ENCODE data around the gene PTDSS2. TPM values are rescaled to one million over a fixed set of nuclear protein-coding genes. Genes with fewer than 3 reads are reported as not detected.
A peak's percentile ranks its signal among the peaks of the same experiment; 100 is the strongest.

Gene PTDSS2
- total and polyA plus RNA-seq, 3 experiments from 2014 or later: 11.5 to 28.4 (median 26.2) TPM

- peak overlapping the region in 1 of 8 donors; percentile 33 for H3K27ac Mint-ChIP-seq
- H3K27me3 Mint-ChIP-seq: peaks cover 0 to 2% of the 10 kb centered on the region in 2 donors
- ChIA-PET CTCF (interaction anchor here (1.2 to 10.4 kb wide), 3 partner anchors 26 to 193 kb away, joined by 3 to 158 read pairs (median 5); no protein-coding TSS in a partner anchor), POLR2A (interaction anchor here (1.3 to 2.4 kb wide), 2 partner anchors 14 to 37 kb away, joined by 3 to 6 read pairs; no protein-coding TSS in a partner anchor)
- Histone ChIP-seq H3K4me1 (ENCODE audit: insufficient read depth, low read length) (peaks cover 29% of the 10 kb centered on the region), H3K27ac (ENCODE audit: low read depth, low read length) (no peak overlapping the region), H3K9me3 (ENCODE audit: low read length) (no peaks in the 10 kb centered on the region), H3K27me3 (ENCODE audit: insufficient read depth, low read length, poor library complexity, severe bottlenecking) (no peaks in the 10 kb centered on the region), H3K4me3 (ENCODE audit: low read length) (no peak overlapping the region), H3K36me3 (ENCODE audit: insufficient read depth, low read length) (no peaks in the 10 kb centered on the region)
- no peaks in the 10 kb centered on the region for H3K9me3 Mint-ChIP-seq
- DNase-seq: no peak
- H3K4me1 Mint-ChIP-seq: peaks cover 21 to 38% (median 22%) of the 10 kb centered on the region in 3 donors
- no peaks in the 10 kb centered on the region for H3K36me3 Mint-ChIP-seq
- peak overlapping the region in 1 of 7 donors; percentile 32 for H3K4me3 Mint-ChIP-seq
These were observed 6.4 kb upstream of the PTDSS2 start for GRCh38 chr11:443542-444199.

GRCh38 chr11:444396-445144 lies 5.5 kb upstream of the PTDSS2 start:
- Histone ChIP-seq H3K27ac (ENCODE audit: low read depth, low read length) (no peak overlapping the region), H3K4me1 (ENCODE audit: insufficient read depth, low read length) (peaks cover 31% of the 10 kb centered on the region), H3K9me3 (ENCODE audit: low read length) (no peaks in the 10 kb centered on the region), H3K4me3 (ENCODE audit: low read length) (no peak overlapping the region), H3K27me3 (ENCODE audit: insufficient read depth, low read length, poor library complexity, severe bottlenecking) (no peaks in the 10 kb centered on the region), H3K36me3 (ENCODE audit: insufficient read depth, low read length) (no peaks in the 10 kb centered on the region)
- Mint-ChIP-seq H3K4me1 (peaks cover 18 to 38% (median 25%) of the 10 kb centered on the region in 3 donors), H3K9me3 (no peaks in the 10 kb centered on the region), H3K36me3 (no peaks in the 10 kb centered on the region), H3K4me3 (peak overlapping the region in 3 of 7 donors; percentile 32 to 66 (median 45)), H3K27me3 (peaks cover 0 to 2% of the 10 kb centered on the region in 2 donors), H3K27ac (no peak overlapping the region)
- ChIA-PET CTCF (interaction anchor here (1.2 to 10.4 kb wide), 2 partner anchors 27 to 36 kb away, joined by 5 to 158 read pairs; no protein-coding TSS in a partner anchor), POLR2A (no interaction called here)
- no peak for DNase-seq

DNA sequence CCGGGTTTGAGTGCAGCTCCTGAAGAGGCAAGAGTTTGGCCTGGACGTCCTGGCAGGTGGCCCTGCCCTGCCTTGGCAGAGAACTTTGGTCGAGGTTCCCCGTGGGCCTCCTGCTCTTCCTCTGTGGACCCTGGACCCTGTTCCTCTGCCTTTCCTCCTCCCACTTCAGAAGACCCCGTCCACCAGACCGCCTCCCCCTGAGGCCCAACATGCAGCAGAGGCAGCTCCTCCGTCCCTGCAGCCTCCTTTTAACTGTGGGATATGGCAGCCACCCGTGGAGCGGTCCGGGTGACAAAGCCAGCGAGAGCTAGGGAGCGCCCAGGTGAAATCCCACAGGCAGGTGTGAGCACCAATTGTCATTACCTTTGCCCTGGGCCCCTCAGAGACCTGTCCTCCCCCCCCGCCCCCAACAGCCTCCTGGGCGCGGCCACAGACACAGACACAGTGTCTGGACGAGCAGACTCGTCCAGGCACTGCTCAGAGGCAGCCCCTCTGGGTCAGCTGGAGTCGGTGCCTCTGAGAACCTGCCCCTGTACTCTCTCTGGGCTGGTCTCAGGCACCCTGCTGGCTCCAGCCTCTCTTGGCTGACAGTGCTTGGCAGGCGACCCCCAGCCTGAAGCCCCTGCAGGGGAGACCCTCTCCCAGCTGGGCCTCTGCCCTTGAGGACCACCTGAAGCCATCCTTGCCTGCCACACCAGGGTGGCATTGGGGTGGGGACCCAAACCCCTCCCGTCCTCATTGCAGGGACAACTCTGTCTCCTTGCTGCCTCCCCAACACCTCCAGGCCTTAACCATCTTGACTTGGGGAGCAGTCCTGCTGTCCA lies 4.1 kb upstream of the PTDSS2 start:
- Mint-ChIP-seq H3K4me1 (peaks cover 13 to 32% (median 21%) of the 10 kb centered on the region in 3 donors), H3K36me3 (peaks cover 0 to 4% (median 0%) of the 10 kb centered on the region in 3 donors), H3K27ac (peak overlapping the region in 2 of 8 donors; percentile 23 to 24), H3K4me3 (peak overlapping the region in 2 of 7 donors; percentile 41 to 67), H3K27me3 (peaks cover 0 to 2% of the 10 kb centered on the region in 2 donors), H3K9me3 (no peaks in the 10 kb centered on the region)
- no peak overlapping the region for H3K4me3 ChIP-seq (ENCODE audit: low read length)
- no peaks in the 10 kb centered on the region for H3K9me3 ChIP-seq (ENCODE audit: low read length)
- no peaks in the 10 kb centered on the region for H3K36me3 ChIP-seq (ENCODE audit: insufficient read depth, low read length)
- H3K27ac ChIP-seq (ENCODE audit: low read depth, low read length): no peak overlapping the region
- DNase-seq: peak in 1 of 5 donors; percentile 47
- ChIA-PET CTCF (interaction anchor here (1.0 to 10.4 kb wide), 2 partner anchors 29 to 38 kb away, joined by 3 to 158 read pairs; no protein-coding TSS in a partner anchor), POLR2A (interaction anchor here (7.5 kb wide), 1 partner anchor 31 kb away, joined by 71 read pairs; the partner anchor contains the start of gene SIGIRR)
- peaks cover 26% of the 10 kb centered on the region for H3K4me1 ChIP-seq (ENCODE audit: insufficient read depth, low read length)
- no peaks in the 10 kb centered on the region for H3K27me3 ChIP-seq (ENCODE audit: insufficient read depth, low read length, poor library complexity, severe bottlenecking)

DNA sequence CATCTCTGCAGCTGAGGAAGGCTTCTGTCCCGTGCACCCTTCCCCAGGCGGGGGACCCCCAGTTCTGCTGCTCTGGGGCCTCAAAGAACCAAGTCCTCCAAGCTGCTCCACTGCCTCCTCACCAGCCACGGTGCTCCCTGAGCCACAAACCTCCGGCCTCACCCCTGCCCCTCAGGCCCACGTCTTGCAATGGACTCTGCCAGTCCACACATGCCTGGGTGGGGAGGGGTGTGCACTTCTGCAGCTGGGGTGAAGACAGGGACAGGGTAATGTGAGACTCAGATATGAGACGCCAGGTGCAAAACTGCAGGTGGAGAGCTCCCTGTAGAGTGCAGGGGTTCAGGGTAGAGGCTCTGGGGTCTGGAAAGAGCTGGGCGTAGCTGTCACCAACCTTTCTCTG lies 3.2 kb upstream of the PTDSS2 start:
- Mint-ChIP-seq H3K36me3 (peaks cover 0 to 11% (median 0%) of the 10 kb centered on the region in 3 donors), H3K4me3 (peak overlapping the region in 3 of 7 donors; percentile 29 to 50 (median 41)), H3K4me1 (peaks cover 15 to 33% (median 25%) of the 10 kb centered on the region in 3 donors), H3K27me3 (peaks cover 0 to 2% of the 10 kb centered on the region in 2 donors), H3K27ac (peak overlapping the region in 3 of 8 donors; percentile 17 to 51 (median 36)), H3K9me3 (no peaks in the 10 kb centered on the region)
- POLR2A ChIA-PET: interaction anchor here (1.6 to 7.5 kb wide), 3 partner anchors 28 to 40 kb away, joined by 4 to 71 read pairs (median 15); partner anchors contain the start of gene SIGIRR
- H3K36me3 ChIP-seq (ENCODE audit: insufficient read depth, low read length): no peaks in the 10 kb centered on the region
- no peaks in the 10 kb centered on the region for H3K9me3 ChIP-seq (ENCODE audit: low read length)
- peak in 1 of 5 donors; percentile 43 for DNase-seq
- H3K27me3 ChIP-seq (ENCODE audit: insufficient read depth, low read length, poor library complexity, severe bottlenecking): no peaks in the 10 kb centered on the region
- H3K4me3 ChIP-seq (ENCODE audit: low read length): no peak overlapping the region
- peaks cover 25% of the 10 kb centered on the region for H3K4me1 ChIP-seq (ENCODE audit: insufficient read depth, low read length)
- CTCF ChIA-PET: interaction anchor here (0.6 to 10.4 kb wide), 6 partner anchors 31 to 166 kb away, joined by 3 to 158 read pairs (median 17); partner anchors contain the start of gene SIGIRR
- no peak overlapping the region for H3K27ac ChIP-seq (ENCODE audit: low read depth, low read length)

DNA sequence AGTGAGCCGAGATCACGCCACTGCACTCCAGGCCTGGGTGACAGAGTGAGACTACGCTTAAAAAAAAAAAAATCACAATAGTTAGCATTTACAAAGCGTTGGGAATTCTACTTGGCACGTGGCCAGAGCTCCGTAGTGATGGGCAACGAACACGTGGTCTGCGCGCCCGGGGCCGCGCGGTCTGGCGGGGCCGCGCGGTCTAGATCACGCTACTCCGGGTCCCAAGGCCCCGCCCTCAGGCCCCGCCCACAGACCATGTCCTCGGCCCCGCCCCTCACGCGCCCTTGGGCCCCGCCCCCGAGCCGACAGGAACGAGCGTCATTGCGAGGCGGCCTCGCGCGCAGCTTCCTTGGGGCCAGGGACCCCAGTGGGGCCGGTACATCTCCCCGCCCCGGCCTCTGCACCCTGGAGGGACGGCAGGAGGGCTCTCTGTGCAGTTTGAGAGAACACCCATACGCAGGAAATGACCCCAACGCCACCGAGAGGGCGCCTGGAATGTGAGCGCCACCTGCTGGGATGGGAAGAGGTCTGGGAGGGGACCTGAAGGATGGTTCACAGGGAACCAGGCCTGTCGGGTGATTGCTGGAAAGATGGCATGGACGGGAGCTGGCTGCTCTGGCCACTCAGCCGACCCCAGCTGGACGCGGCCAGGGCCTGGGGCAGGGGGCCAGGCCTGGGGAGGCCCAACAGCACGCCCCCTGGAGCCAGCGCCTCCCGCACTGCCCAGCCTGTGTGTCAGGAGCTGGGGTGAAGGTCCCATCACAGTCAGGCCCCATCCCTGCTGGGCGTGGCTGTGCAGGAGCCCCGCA lies 2.0 kb upstream of the PTDSS2 start:
- Histone ChIP-seq H3K4me1 (ENCODE audit: insufficient read depth, low read length) (peaks cover 22% of the 10 kb centered on the region), H3K27me3 (ENCODE audit: insufficient read depth, low read length, poor library complexity, severe bottlenecking) (no peaks in the 10 kb centered on the region), H3K9me3 (ENCODE audit: low read length) (no peaks in the 10 kb centered on the region), H3K4me3 (ENCODE audit: low read length) (peak overlapping the region; percentile 76), H3K27ac (ENCODE audit: low read depth, low read length) (peak overlapping the region; percentile 79), H3K36me3 (ENCODE audit: insufficient read depth, low read length) (peaks cover 3% of the 10 kb centered on the region)
- peaks cover 15 to 30% (median 25%) of the 10 kb centered on the region in 3 donors for H3K4me1 Mint-ChIP-seq
- no peaks in the 10 kb centered on the region for H3K9me3 Mint-ChIP-seq
- peaks cover 0 to 15% (median 0%) of the 10 kb centered on the region in 3 donors for H3K36me3 Mint-ChIP-seq
- peaks cover 0 to 2% of the 10 kb centered on the region in 2 donors for H3K27me3 Mint-ChIP-seq
- peak overlapping the region; percentile 88 to 97 (median 90) for H3K4me3 Mint-ChIP-seq
- peak; percentile 90 to 96 (median 93) for DNase-seq
- ChIA-PET CTCF (interaction anchor here (0.8 to 10.4 kb wide), 19 partner anchors 8 to 241 kb away, joined by 3 to 158 read pairs (median 6); partner anchors contain the start of genes BET1L, PSMD13, RIC8A and SIGIRR), POLR2A (interaction anchor here (0.6 to 7.5 kb wide), 9 partner anchors 9 to 241 kb away, joined by 3 to 71 read pairs (median 8); partner anchors contain the start of genes BET1L, PHRF1, RIC8A and RNH1)
- H3K27ac Mint-ChIP-seq: peak overlapping the region; percentile 94 to 98 (median 98)

GRCh38 chr11:450809-451451 lies 851 bp downstream of the PTDSS2 start:
- POLR2A ChIA-PET: interaction anchor here (0.6 to 7.5 kb wide), 7 partner anchors 36 to 244 kb away, joined by 3 to 71 read pairs (median 15); partner anchors contain the start of genes BET1L, RIC8A, RNH1 and SIGIRR
- Mint-ChIP-seq H3K4me1 (peaks cover 19 to 38% (median 25%) of the 10 kb centered on the region in 3 donors), H3K36me3 (peaks cover 0 to 29% (median 0%) of the 10 kb centered on the region in 3 donors), H3K4me3 (peak overlapping the region; percentile 90 to 100 (median 98)), H3K9me3 (no peaks in the 10 kb centered on the region), H3K27me3 (no peaks in the 10 kb centered on the region), H3K27ac (peak overlapping the region; percentile 91 to 100 (median 99))
- H3K4me1 ChIP-seq (ENCODE audit: insufficient read depth, low read length): peaks cover 23% of the 10 kb centered on the region
- H3K9me3 ChIP-seq (ENCODE audit: low read length): no peaks in the 10 kb centered on the region
- no peaks in the 10 kb centered on the region for H3K27me3 ChIP-seq (ENCODE audit: insufficient read depth, low read length, poor library complexity, severe bottlenecking)
- H3K36me3 ChIP-seq (ENCODE audit: insufficient read depth, low read length): peaks cover 14% of the 10 kb centered on the region
- peak; percentile 68 to 91 (median 85) for DNase-seq
- CTCF ChIA-PET: interaction anchor here (0.6 to 10.4 kb wide), 24 partner anchors 11 to 244 kb away, joined by 3 to 158 read pairs (median 4); partner anchors contain the start of genes BET1L, PSMD13, RIC8A and RNH1
- peak overlapping the region; percentile 75 for H3K27ac ChIP-seq (ENCODE audit: low read depth, low read length)
- peak overlapping the region; percentile 71 for H3K4me3 ChIP-seq (ENCODE audit: low read length)
